Activated CD4-positive, alpha-beta T cell treated with anti-CD3 and anti-CD28 coated beads, Interleukin-10, Interleukin-2, amounts not matched to agents 100 ng/mL and 50 ng/mL, durations not matched to agents 16 hours and 8 hours (primary cell): ENCODE data around the gene MRTFB.

ENCODE experiments used
- DNase-seq: peaks from one replicate; pipeline ENCODE4 v3.0.0-alpha.2; 2020

MRTFB gene

GRCh38 chr16:14315683-14316320 lies 244.7 kb downstream of the MRTFB start:
- no peak for DNase-seq
